GM19099 (cell line): ENCODE data around the gene ZNF3.

ENCODE experiments used
- POLR2A ChIP-seq: IDR thresholded peaks from 3 replicates; pipeline ENCODE4 v1.6.1; 2011; ENCODE audit warnings: low read depth; ENCODE audit not compliant: insufficient read length; ENCODE audit errors: extremely low read depth

ZNF3 gene

DNA sequence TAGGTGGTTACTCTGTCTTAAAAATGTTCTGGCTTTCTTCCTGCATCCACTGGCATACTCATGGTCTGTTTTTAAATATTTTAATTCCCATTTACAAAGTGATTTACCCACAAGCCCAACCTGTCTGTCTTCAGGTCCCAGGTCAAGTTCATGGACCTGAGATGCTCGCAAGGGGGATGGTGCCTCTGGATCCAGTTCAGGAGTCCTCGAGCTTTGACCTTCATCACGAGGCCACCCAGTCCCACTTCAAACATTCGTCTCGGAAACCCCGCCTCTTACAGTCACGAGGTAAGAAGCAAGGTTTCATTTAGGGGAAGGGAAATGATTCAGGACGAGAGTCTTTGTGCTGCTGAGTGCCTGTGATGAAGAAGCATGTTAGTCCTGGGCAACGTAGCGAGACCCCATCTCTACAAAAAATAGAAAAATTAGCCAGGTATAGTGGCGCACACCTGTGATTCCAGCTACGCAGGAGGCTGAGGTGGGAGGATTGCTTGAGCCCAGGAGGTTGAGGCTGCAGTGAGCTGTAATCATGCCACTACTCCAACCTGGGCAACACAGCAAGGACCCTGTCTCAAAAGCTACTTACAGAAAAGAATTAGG, 57.4 kb downstream of the ZNF3 start:
- no peak for TF ChIP-seq POLR2A

DNA sequence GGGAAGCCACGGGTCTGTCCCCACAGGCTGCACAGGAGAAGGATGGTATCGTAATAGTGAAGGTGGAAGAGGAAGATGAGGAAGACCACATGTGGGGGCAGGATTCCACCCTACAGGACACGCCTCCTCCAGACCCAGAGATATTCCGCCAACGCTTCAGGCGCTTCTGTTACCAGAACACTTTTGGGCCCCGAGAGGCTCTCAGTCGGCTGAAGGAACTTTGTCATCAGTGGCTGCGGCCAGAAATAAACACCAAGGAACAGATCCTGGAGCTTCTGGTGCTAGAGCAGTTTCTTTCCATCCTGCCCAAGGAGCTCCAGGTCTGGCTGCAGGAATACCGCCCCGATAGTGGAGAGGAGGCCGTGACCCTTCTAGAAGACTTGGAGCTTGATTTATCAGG, 58.0 kb downstream of the ZNF3 start:
- no peak for TF ChIP-seq POLR2A

DNA sequence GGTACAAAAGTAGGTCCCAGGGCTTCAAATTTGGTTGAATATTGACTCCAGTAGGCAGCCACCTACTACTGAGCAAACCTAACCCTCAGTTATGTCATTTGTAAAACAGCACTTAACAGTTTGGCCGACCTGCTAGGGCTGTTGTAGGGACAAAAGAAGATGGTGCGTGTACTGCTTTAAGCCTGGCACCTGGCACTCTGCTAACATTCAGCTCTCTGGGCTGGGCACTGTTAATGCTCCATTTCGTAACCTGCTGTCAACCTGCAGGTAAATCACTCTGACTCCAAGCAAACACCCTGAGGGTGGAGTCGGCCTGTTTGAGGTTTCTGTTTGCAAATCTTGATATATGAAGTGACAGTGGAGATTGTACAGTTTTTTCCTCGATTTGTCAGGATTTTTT, 58.9 kb downstream of the ZNF3 start:
- no peak for TF ChIP-seq POLR2A

DNA sequence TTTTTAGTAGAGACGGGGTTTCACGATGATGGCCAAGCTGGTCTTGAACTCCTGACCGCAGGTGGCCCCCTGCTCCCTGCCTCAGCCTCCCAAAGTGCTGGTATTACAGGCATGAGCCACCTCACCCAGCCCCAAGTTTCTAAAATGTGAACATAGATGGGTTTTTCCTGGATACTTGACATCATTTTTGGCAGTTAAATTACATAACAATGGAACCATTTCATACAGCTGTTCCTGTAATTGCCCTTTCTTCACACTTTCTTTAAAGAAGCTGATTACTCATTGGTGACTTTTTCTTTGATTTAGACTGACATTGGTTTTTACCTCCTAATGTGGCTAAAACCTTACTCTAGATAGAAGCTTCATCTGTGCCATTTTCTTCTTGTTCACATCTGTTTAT, 60.2 kb downstream of the ZNF3 start:
- TF ChIP-seq POLR2A: no peak
